Measurements from ENCODE around the gene CCDC71. TPM values are rescaled to one million over a fixed set of nuclear protein-coding genes. Genes with fewer than 3 reads are reported as not detected.

Gene CCDC71
- polyA plus RNA-seq, 3 donors: 1.0 to 11.2 (median 1.2) TPM

DNA sequence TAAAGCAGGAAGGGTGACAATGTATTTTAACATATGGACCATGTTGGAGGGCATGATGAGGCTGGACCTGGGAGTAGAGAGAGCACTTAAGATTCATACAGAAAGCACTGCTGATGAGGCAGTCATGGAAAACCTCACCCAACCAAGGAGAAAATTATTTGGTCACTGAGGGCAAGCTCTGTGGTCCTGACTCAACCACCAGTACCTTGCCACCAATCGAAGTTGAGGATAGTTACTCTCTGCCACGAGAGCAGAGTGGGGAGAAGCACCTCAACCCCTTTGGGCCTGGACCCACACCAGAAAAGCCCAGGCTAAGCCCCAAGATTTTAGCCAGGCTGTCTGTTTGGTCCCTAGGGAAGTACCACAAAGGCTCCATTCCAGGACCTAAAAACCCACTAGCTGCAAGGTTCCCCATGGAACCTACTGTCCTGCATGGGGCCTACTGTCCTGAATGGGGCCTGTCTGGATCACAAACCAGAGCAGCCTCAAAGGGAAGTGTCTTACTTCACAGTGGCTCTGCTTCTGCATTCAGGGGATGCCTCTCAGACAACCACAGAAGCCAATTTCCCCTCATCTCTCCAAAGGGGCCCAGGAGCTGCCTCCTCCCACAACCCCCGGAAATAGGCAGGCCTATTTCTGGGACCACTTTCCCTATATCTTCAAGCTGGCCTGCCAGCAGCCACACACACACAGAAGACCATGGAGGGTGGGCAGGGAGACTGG is 4.2 kb downstream of the CCDC71 start:
- Histone ChIP-seq H4K20me1 (ENCODE audit: insufficient read depth, low read length) (peaks cover 35% of the 10 kb centered on the region), H3K4me2 (replicated peaks; ENCODE audit: extremely low read depth, low read length, poor library complexity, severe bottlenecking) (no peak overlapping the region), H3K4me3 (replicated peaks in 1 of 3; ENCODE audit: low read depth in 2 of 3, low read length in 3 of 3) (no peak overlapping the region), H3K27ac (ENCODE audit: low read depth in 1 of 2, low read length in 2 of 2) (peak overlapping the region in 1 of 2 donors; percentile 18), H2AFZ (ENCODE audit: insufficient read depth, low read depth, low read length, poor library complexity, severe bottlenecking) (no peak overlapping the region), H3K4me1 (ENCODE audit: control insufficient read depth in 1 of 2, insufficient read depth in 2 of 2, low read length in 2 of 2) (peaks cover 26 to 49% of the 10 kb centered on the region in 2 donors), H3K79me2 (ENCODE audit: insufficient read depth, low read length) (peaks cover 40% of the 10 kb centered on the region), H3K36me3 (replicated peaks in 1 of 2; ENCODE audit: control insufficient read depth in 1 of 2, insufficient read depth in 2 of 2, low read length in 2 of 2) (peaks cover 13 to 30% of the 10 kb centered on the region in 2 donors), H3K9me3 (replicated peaks in 1 of 2; ENCODE audit: control insufficient read depth in 1 of 2, insufficient read depth in 1 of 2, low read length in 2 of 2) (peaks cover 0 to 7% of the 10 kb centered on the region in 2 donors), H3K9ac (ENCODE audit: insufficient read depth, low read length, poor library complexity, severe bottlenecking) (no peak overlapping the region), H3K27me3 (ENCODE audit: control insufficient read depth in 2 of 2, insufficient read depth in 2 of 2, low read length in 2 of 2) (no peaks in the 10 kb centered on the region)
- TF ChIP-seq, protein P1, sequence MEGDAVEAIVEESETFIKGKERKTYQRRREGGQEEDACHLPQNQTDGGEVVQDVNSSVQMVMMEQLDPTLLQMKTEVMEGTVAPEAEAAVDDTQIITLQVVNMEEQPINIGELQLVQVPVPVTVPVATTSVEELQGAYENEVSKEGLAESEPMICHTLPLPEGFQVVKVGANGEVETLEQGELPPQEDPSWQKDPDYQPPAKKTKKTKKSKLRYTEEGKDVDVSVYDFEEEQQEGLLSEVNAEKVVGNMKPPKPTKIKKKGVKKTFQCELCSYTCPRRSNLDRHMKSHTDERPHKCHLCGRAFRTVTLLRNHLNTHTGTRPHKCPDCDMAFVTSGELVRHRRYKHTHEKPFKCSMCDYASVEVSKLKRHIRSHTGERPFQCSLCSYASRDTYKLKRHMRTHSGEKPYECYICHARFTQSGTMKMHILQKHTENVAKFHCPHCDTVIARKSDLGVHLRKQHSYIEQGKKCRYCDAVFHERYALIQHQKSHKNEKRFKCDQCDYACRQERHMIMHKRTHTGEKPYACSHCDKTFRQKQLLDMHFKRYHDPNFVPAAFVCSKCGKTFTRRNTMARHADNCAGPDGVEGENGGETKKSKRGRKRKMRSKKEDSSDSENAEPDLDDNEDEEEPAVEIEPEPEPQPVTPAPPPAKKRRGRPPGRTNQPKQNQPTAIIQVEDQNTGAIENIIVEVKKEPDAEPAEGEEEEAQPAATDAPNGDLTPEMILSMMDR (IDR thresholded peaks at IDR 0.05): no peak
- Mint-ChIP-seq H3K4me1 (peaks cover 34% of the 10 kb centered on the region), H3K9me3 (peaks cover 0 to 9% (median 6%) of the 10 kb centered on the region in 7 donors), H3K4me3 (no peak overlapping the region), H3K36me3 (peaks cover 22 to 47% of the 10 kb centered on the region in 2 donors), H3K27me3 (ENCODE audit: low read depth in 3 of 3) (peaks cover 0 to 2% (median 0%) of the 10 kb centered on the region in 3 donors), H3K27ac (peak overlapping the region in 2 of 7 donors; percentile 42 to 50)
- intact Hi-C loops (cut with micrococcal nuclease): no loop called here
- 80% methylated on average over 1 of the region's 3 CpGs for WGBS (ENCODE audit: insufficient coverage)
- DNase-seq: no peak

DNA sequence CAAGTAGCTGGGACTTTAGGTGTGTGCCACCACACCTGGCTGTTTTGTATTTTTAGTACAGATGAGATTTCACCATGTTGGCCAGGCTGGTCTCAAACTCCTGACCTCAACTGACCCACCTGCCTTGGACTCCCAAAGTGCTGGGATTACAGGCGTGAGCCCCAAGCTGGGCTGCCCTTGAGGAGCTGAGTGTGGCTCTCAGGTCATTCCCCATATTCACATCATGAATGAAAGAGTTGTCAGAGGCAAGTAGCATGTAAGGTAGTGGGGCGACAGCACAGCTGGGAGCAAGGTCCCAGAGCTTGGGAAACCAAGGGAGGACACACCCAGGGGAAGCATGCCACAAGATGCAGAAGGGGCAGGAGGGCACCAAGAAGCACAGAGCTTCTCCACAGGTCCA is 4.9 kb downstream of the CCDC71 start:
- intact Hi-C loops (cut with micrococcal nuclease): no loop called here
- H2AFZ ChIP-seq (ENCODE audit: insufficient read depth, low read depth, low read length, poor library complexity, severe bottlenecking): no peak overlapping the region
- no peak overlapping the region for H3K4me3 ChIP-seq (replicated peaks in 1 of 3; ENCODE audit: low read depth in 2 of 3, low read length in 3 of 3)
- H3K4me3 Mint-ChIP-seq: no peak overlapping the region
- WGBS (ENCODE audit: insufficient coverage): no CpG with 5 or more reads among the region's 2 CpGs
- H3K27me3 ChIP-seq (ENCODE audit: control insufficient read depth in 2 of 2, insufficient read depth in 2 of 2, low read length in 2 of 2): no peaks in the 10 kb centered on the region
- H3K4me1 ChIP-seq (ENCODE audit: control insufficient read depth in 1 of 2, insufficient read depth in 2 of 2, low read length in 2 of 2): peaks cover 21 to 42% of the 10 kb centered on the region in 2 donors
- peaks cover 35% of the 10 kb centered on the region for H4K20me1 ChIP-seq (ENCODE audit: insufficient read depth, low read length)
- H3K9ac ChIP-seq (ENCODE audit: insufficient read depth, low read length, poor library complexity, severe bottlenecking): no peak overlapping the region
- H3K27me3 Mint-ChIP-seq (ENCODE audit: low read depth in 3 of 3): peaks cover 0 to 3% (median 2%) of the 10 kb centered on the region in 3 donors
- peaks cover 0 to 1% (median under 1%) of the 10 kb centered on the region in 7 donors for H3K9me3 Mint-ChIP-seq
- peaks cover 22 to 41% of the 10 kb centered on the region in 2 donors for H3K36me3 Mint-ChIP-seq
- peak in 1 of 3 donors; percentile 0 for DNase-seq
- no peaks in the 10 kb centered on the region for H3K9me3 ChIP-seq (replicated peaks in 1 of 2; ENCODE audit: control insufficient read depth in 1 of 2, insufficient read depth in 1 of 2, low read length in 2 of 2)
- no peak overlapping the region for H3K4me2 ChIP-seq (replicated peaks; ENCODE audit: extremely low read depth, low read length, poor library complexity, severe bottlenecking)
- H3K36me3 ChIP-seq (replicated peaks in 1 of 2; ENCODE audit: control insufficient read depth in 1 of 2, insufficient read depth in 2 of 2, low read length in 2 of 2): peaks cover 13 to 30% of the 10 kb centered on the region in 2 donors
- peak overlapping the region in 1 of 7 donors; percentile 89 for H3K27ac Mint-ChIP-seq
- no peak overlapping the region for H3K27ac ChIP-seq (ENCODE audit: low read depth in 1 of 2, low read length in 2 of 2)
- H3K79me2 ChIP-seq (ENCODE audit: insufficient read depth, low read length): peaks cover 37% of the 10 kb centered on the region
- TF ChIP-seq, protein P1 (IDR thresholded peaks at IDR 0.05): no peak
- H3K4me1 Mint-ChIP-seq: peaks cover 29% of the 10 kb centered on the region

Measured in CD14-positive monocyte (primary cell).